ENCODE results near the gene CAMTA1.

The CAMTA1 gene

DNA sequence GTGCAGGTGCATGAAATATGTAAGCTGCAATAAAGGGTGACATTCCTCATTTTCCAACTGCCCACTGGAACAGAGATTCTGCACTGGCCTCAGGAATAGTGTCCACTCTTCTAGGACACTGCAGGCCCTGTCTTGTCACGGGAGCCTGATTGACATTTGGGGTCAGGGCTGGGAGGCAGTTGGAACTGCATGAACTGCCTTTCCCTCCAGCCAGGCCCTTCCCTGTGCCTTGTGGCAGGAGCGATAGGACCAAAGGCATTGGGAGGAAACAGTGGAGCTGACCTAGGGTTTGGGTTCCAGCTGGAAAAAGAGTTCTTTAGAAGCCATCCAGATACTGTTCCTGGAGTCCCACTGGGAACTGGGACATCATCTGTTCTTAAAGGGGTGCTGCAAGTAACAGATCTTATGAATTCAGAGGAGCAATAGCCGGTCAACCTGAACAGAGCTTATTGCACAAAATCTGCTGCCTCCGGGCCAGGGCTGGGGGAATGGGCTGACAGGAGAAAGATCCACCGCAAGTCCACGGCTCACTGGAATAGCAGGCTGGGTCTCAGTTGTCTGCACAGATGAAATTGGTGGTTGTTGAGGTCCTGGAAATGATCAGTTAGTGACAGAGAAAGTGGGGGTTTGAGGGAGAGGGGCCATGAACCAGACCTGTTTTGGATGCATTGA, 451.7 kb downstream of the CAMTA1 start:
- no peak for DNase-seq (ENCODE audit: low read depth)
- TF ChIP-seq, protein P1, sequence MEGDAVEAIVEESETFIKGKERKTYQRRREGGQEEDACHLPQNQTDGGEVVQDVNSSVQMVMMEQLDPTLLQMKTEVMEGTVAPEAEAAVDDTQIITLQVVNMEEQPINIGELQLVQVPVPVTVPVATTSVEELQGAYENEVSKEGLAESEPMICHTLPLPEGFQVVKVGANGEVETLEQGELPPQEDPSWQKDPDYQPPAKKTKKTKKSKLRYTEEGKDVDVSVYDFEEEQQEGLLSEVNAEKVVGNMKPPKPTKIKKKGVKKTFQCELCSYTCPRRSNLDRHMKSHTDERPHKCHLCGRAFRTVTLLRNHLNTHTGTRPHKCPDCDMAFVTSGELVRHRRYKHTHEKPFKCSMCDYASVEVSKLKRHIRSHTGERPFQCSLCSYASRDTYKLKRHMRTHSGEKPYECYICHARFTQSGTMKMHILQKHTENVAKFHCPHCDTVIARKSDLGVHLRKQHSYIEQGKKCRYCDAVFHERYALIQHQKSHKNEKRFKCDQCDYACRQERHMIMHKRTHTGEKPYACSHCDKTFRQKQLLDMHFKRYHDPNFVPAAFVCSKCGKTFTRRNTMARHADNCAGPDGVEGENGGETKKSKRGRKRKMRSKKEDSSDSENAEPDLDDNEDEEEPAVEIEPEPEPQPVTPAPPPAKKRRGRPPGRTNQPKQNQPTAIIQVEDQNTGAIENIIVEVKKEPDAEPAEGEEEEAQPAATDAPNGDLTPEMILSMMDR (IDR thresholded peaks at IDR 0.05; ENCODE audit: control insufficient read depth, insufficient read depth, low read depth, low read length, missing control alignments), result no peak
- H3K4me3 ChIP-seq (ENCODE audit: control insufficient read depth, low read depth, low read length), result no peak overlapping the region

DNA sequence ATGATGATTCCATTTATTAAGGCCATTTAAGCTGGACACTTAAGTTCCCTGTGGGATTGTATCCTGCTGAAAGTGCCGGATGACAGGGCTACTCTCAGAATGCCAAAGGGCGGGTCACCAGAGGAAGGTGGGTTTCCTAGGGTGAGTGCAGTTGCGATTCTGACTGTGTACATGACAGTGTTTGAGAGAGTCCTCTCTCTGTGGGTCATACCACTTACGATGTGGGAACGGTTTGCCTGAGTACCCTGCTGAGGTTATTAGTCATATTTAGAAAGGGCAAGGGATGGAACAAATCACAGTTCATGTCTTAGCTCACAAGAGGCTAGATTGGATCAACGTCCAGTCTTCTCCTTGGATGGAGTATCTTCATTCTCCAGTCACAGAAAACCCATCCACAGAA, 461.9 kb downstream of the CAMTA1 start:
- DNase-seq (ENCODE audit: low read depth), result no peak
- TF ChIP-seq, protein P1 (IDR thresholded peaks at IDR 0.05; ENCODE audit: control insufficient read depth, insufficient read depth, low read depth, low read length, missing control alignments), result no peak
- H3K4me3 ChIP-seq (ENCODE audit: control insufficient read depth, low read depth, low read length), result no peak overlapping the region

DNA sequence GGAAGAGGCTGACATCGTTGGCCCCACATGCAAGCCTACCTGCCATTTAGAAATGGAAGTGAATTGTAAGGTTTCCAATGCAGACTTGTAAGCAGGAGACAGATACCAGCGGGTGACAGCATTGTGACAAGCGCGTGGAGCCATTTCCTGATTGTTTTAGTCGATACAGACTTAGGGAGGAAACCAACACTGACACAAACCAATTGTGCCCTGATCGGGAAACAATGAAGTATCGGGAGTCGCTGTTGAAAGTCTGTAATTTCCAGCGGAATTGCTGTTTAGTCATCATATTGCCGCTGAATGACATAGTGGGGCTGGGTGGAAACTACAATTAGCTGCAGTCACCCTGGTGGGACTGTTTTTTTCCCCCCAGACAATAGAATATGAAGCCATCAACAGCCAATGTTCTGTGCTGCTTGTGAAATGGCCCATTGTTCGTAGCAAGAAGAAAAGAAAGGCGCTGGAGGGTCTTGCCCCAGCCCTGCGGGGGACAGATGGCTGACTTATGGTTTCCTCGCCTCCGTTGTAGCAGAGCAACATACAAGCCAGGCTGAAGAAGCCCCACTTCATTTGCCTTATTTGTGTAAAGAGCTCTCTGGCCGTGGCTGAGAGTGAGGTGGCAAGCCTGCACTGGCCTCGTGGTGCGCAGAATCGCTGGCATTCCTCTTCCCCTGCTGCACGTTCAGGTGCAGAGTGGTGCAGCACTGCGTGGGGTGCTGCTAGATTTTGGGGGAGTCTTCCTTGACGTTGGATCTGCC, 462.7 kb downstream of the CAMTA1 start:
- no peak for DNase-seq (ENCODE audit: low read depth)
- TF ChIP-seq, protein P1 (IDR thresholded peaks at IDR 0.05; ENCODE audit: control insufficient read depth, insufficient read depth, low read depth, low read length, missing control alignments), result no peak
- H3K4me3 ChIP-seq (ENCODE audit: control insufficient read depth, low read depth, low read length), result no peak overlapping the region

DNA sequence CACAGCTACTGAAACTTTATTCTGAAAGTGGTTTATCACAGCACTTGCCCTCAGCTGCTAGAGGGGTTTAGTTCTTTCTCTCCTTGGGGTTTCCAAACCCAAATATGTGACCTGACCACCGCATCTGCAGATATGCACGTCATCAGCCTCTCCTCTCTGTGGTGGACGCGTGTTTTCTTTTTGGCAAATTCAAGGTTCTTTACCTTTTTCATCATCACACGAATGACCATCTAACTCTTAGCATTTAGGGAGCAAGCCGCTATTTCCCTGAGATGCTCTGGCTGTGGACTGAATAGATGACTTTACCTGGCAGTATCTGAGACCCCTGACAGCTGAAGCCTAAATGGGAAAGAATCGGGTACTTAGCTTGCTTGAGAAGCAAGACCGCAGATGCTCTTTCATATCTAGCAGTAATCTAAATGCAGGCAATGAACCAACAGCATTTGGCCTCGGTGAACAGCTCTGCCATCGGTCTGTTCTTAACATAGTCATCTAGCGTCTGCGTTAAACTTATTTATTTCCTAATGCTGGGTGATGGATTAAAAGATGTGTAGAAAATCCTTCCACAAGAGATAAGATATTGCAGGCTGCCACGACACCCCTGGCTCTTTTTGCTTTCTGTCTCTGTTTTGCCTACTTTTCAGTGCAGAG, 463.4 kb downstream of the CAMTA1 start:
- DNase-seq (ENCODE audit: low read depth), result no peak
- TF ChIP-seq, protein P1 (IDR thresholded peaks at IDR 0.05; ENCODE audit: control insufficient read depth, insufficient read depth, low read depth, low read length, missing control alignments), result no peak
- H3K4me3 ChIP-seq (ENCODE audit: control insufficient read depth, low read depth, low read length), result no peak overlapping the region

DNA sequence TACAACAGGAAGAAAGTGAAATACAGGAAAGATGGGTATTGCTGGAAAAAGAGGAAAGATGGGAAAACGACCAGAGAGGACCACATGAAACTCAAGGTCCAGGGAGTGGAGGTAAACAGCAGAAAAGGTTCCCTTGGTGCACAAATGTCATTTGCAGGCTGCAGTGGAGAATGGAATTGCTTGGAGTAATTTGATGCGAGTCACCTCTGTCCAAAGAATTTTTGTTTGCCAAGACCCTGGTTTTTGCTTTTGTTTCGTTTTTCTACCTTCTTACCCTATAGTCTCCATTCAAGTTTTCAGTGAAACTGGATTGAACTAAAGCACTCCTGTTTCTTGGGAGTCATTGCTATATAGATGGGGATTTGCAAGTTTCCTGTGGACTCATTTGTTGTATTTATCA, 464.3 kb downstream of the CAMTA1 start:
- DNase-seq (ENCODE audit: low read depth), result no peak
- no peak overlapping the region for H3K4me3 ChIP-seq (ENCODE audit: control insufficient read depth, low read depth, low read length)
- TF ChIP-seq, protein P1 (IDR thresholded peaks at IDR 0.05; ENCODE audit: control insufficient read depth, insufficient read depth, low read depth, low read length, missing control alignments), result no peak

DNA sequence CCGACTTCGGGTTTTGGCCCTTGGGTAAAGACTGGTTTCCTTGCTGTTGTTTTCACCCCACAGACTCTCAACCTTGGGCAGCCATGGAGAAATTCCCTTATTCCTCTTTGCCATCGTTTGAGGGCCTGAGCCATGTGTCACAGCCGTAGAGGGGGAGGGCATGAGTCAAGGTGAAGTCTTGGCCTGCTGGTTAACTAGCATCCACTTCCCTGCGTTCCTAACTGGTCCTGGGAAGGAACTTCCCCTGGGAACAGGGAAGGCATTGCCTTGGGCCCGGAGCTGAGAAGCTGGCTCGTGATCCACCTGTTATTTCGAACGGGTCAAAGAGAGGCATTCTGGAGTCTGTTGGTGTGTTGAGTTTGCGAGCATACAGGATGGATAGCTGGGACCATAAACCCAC, 464.9 kb downstream of the CAMTA1 start:
- TF ChIP-seq, protein P1 (IDR thresholded peaks at IDR 0.05; ENCODE audit: control insufficient read depth, insufficient read depth, low read depth, low read length, missing control alignments), result no peak
- DNase-seq (ENCODE audit: low read depth), result no peak

More for the DNA sequence above, 464.9 kb downstream of the CAMTA1 start:
- H3K4me3 ChIP-seq (ENCODE audit: control insufficient read depth, low read depth, low read length), result no peak overlapping the region

Measured in AG09309 (cell line).